Nephron (organoid): ENCODE results near the gene PPM1H.
A peak's percentile ranks its signal among the peaks of the same experiment; 100 is the strongest.

Experiments used
- H3K27ac Mint-ChIP-seq, 3 experiments: 2 replicates each; pipeline ENCODE4 v1.8.0; 2020; ENCODE audit warnings: mixed read lengths in 3 of 3, mild to moderate bottlenecking in 2 of 3, moderate library complexity in 1 of 3
- H3K27me3 Mint-ChIP-seq: 2 replicates; pipeline ENCODE4 v1.8.0; 2021; ENCODE audit warnings: low read depth, mild to moderate bottlenecking, moderate library complexity, mixed read lengths
- H3K36me3 Mint-ChIP-seq: 2 replicates; pipeline ENCODE4 v1.8.0; 2020; ENCODE audit warnings: low read depth, mixed read lengths
- H3K4me1 Mint-ChIP-seq: 2 replicates; pipeline ENCODE4 v1.8.0; 2020; ENCODE audit warnings: mixed read lengths
- H3K4me3 Mint-ChIP-seq, 3 experiments: 2 replicates each; pipeline ENCODE4 v1.8.0; 2020; ENCODE audit warnings: mild to moderate bottlenecking in 3 of 3, mixed read lengths in 3 of 3, moderate library complexity in 2 of 3
- H3K9me3 Mint-ChIP-seq: 2 replicates; pipeline ENCODE4 v1.8.0; 2020; ENCODE audit warnings: mixed read lengths
- TF ChIP-seq, protein P1 (sequence below), 3 experiments: fragments of 200-600 bp; sonication (generic); IDR thresholded peaks; one replicate each; pipeline ENCODE4 v1.5.0; 2021; ENCODE audit warnings: antibody characterized with exemption in 3 of 3; ENCODE audit not compliant: unreplicated experiment in 3 of 3

The PPM1H gene

GRCh38 chr12:62914443-62915203 lies 20.3 kb downstream of the PPM1H start:
- peak overlapping the region in 1 of 3 experiments; percentile 20 for H3K27ac Mint-ChIP-seq
- H3K27me3 Mint-ChIP-seq, result no peaks in the 10 kb centered on the region
- no peak overlapping the region for H3K4me3 Mint-ChIP-seq
- peaks cover 4% of the 10 kb centered on the region for H3K36me3 Mint-ChIP-seq
- TF ChIP-seq, protein P1, sequence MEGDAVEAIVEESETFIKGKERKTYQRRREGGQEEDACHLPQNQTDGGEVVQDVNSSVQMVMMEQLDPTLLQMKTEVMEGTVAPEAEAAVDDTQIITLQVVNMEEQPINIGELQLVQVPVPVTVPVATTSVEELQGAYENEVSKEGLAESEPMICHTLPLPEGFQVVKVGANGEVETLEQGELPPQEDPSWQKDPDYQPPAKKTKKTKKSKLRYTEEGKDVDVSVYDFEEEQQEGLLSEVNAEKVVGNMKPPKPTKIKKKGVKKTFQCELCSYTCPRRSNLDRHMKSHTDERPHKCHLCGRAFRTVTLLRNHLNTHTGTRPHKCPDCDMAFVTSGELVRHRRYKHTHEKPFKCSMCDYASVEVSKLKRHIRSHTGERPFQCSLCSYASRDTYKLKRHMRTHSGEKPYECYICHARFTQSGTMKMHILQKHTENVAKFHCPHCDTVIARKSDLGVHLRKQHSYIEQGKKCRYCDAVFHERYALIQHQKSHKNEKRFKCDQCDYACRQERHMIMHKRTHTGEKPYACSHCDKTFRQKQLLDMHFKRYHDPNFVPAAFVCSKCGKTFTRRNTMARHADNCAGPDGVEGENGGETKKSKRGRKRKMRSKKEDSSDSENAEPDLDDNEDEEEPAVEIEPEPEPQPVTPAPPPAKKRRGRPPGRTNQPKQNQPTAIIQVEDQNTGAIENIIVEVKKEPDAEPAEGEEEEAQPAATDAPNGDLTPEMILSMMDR (IDR thresholded peaks at IDR 0.05; ENCODE audit: unreplicated experiment in 3 of 3), result no peak
- H3K9me3 Mint-ChIP-seq, result no peaks in the 10 kb centered on the region
- peaks cover 63% of the 10 kb centered on the region for H3K4me1 Mint-ChIP-seq

DNA sequence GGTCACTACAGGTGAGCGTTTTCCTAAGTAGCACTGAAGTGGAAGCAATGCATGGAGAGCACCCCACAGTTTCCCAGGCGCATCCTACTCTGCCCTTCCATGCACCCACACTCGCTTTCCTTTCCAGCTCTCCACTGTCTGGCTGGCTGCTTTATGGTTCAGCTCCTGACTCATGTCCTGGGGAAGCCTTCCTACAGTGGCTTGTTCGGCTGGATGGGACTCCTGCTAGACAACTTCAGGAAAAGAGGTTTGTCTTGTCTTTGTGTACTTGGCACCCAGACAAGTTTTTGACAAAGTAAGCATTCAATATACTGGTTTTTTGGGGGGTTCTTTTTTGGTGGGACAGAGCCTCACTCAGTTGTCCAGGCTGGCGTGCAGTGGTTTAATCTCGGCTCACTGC lies 21.6 kb downstream of the PPM1H start:
- Mint-ChIP-seq H3K4me3 (no peak overlapping the region), H3K27ac (peak overlapping the region in 1 of 3 experiments; percentile 8), H3K9me3 (no peaks in the 10 kb centered on the region), H3K27me3 (peaks cover 4% of the 10 kb centered on the region), H3K4me1 (peaks cover 62% of the 10 kb centered on the region), H3K36me3 (peaks cover 4% of the 10 kb centered on the region)
- TF ChIP-seq, protein P1 (IDR thresholded peaks at IDR 0.05; ENCODE audit: unreplicated experiment in 3 of 3), result no peak

GRCh38 chr12:62912644-62913043 lies 22.3 kb downstream of the PPM1H start:
- Mint-ChIP-seq H3K27ac (peak overlapping the region in 1 of 3 experiments; percentile 8), H3K4me3 (no peak overlapping the region)
- TF ChIP-seq, protein P1 (IDR thresholded peaks at IDR 0.05; ENCODE audit: unreplicated experiment in 3 of 3), result no peak

GRCh38 chr12:62911286-62911685 lies 23.7 kb downstream of the PPM1H start:
- Mint-ChIP-seq H3K27me3 (peaks cover 4% of the 10 kb centered on the region), H3K27ac (no peak overlapping the region), H3K9me3 (no peaks in the 10 kb centered on the region), H3K36me3 (peaks cover 4% of the 10 kb centered on the region), H3K4me1 (peaks cover 49% of the 10 kb centered on the region), H3K4me3 (no peak overlapping the region)
- TF ChIP-seq, protein P1 (IDR thresholded peaks at IDR 0.05; ENCODE audit: unreplicated experiment in 3 of 3), result no peak

More at GRCh38 chr12:62912644-62913043, 22.3 kb downstream of the PPM1H start:
- Mint-ChIP-seq H3K27me3 (peaks cover 4% of the 10 kb centered on the region), H3K36me3 (peaks cover 4% of the 10 kb centered on the region), H3K9me3 (no peaks in the 10 kb centered on the region), H3K4me1 (peaks cover 57% of the 10 kb centered on the region)

- TF ChIP-seq, protein P1 (IDR thresholded peaks at IDR 0.05; ENCODE audit: unreplicated experiment in 3 of 3), result no peak
- Mint-ChIP-seq H3K4me1 (peaks cover 49% of the 10 kb centered on the region), H3K27ac (no peak overlapping the region), H3K36me3 (peaks cover 4% of the 10 kb centered on the region), H3K4me3 (no peak overlapping the region), H3K27me3 (peaks cover 4% of the 10 kb centered on the region), H3K9me3 (no peaks in the 10 kb centered on the region)
These were observed 24.3 kb downstream of the PPM1H start for GRCh38 chr12:62910549-62911169.
